Fibroblast of skin of right biceps (primary cell): ENCODE data around the gene L3MBTL4.
"Not testable (repeated sequence)": the region's sequence is repeated elsewhere in the genome, so short reads cannot be mapped to it uniquely, and the experiment has no call there.

Experiments used
- DNase-seq: peaks from one replicate; pipeline ENCODE4 v3.0.0-alpha.2; 2013

L3MBTL4 gene

GRCh38 chr18:6161549-6161948, 253.2 kb downstream of the L3MBTL4 start:
- DNase-seq, result no peak

GRCh38 chr18:6159426-6159825, 255.3 kb downstream of the L3MBTL4 start:
- no peak for DNase-seq

- no peak for DNase-seq
Measured at GRCh38 chr18:6158958-6159357, 255.8 kb downstream of the L3MBTL4 start.

GRCh38 chr18:6156446-6156845, 258.3 kb downstream of the L3MBTL4 start:
- DNase-seq, result no peak

- no peak for DNase-seq
Measured at GRCh38 chr18:6155707-6156106, 259.0 kb downstream of the L3MBTL4 start.

GRCh38 chr18:6150430-6150829, 264.3 kb downstream of the L3MBTL4 start:
- no peak for DNase-seq

GRCh38 chr18:6146307-6146661, 268.4 kb downstream of the L3MBTL4 start:
- DNase-seq, result no peak

GRCh38 chr18:6145645-6146306, 268.9 kb downstream of the L3MBTL4 start:
- DNase-seq, result no peak

- DNase-seq, result no peak
Measured at GRCh38 chr18:6139007-6139406, 275.7 kb downstream of the L3MBTL4 start.

- DNase-seq, result not testable (repeated sequence)
Measured at GRCh38 chr18:6135901-6136300, 278.8 kb downstream of the L3MBTL4 start.

GRCh38 chr18:6135029-6135428, 279.7 kb downstream of the L3MBTL4 start:
- DNase-seq, result not testable (repeated sequence)

GRCh38 chr18:6132751-6133368, 281.9 kb downstream of the L3MBTL4 start:
- no peak for DNase-seq

GRCh38 chr18:6120820-6121279, 293.9 kb downstream of the L3MBTL4 start:
- DNase-seq, result no peak

GRCh38 chr18:6119761-6120160, 294.9 kb downstream of the L3MBTL4 start:
- DNase-seq, result no peak

GRCh38 chr18:6118080-6118479, 296.6 kb downstream of the L3MBTL4 start:
- no peak for DNase-seq

GRCh38 chr18:6115710-6116109, 299.0 kb downstream of the L3MBTL4 start:
- DNase-seq, result no peak

- no peak for DNase-seq
Measured at GRCh38 chr18:6113650-6114049, 301.1 kb downstream of the L3MBTL4 start.

GRCh38 chr18:6111726-6112125, 303.0 kb downstream of the L3MBTL4 start:
- DNase-seq, result no peak

- DNase-seq, result no peak
Measured at GRCh38 chr18:6109743-6110142, 305.0 kb downstream of the L3MBTL4 start.

GRCh38 chr18:6107794-6108193, 306.9 kb downstream of the L3MBTL4 start:
- DNase-seq, result no peak

GRCh38 chr18:6106091-6106685, 308.5 kb downstream of the L3MBTL4 start:
- DNase-seq, result no peak

GRCh38 chr18:6103741-6104140, 311.0 kb downstream of the L3MBTL4 start:
- DNase-seq, result no peak

GRCh38 chr18:6096730-6097129, 318.0 kb downstream of the L3MBTL4 start:
- DNase-seq, result no peak

- no peak for DNase-seq
Measured at GRCh38 chr18:6088432-6088831, 326.3 kb downstream of the L3MBTL4 start.
